K562 (cell line): ENCODE results near the gene TCF21. TPM values are rescaled to one million over a fixed set of nuclear protein-coding genes. Genes with fewer than 3 reads are reported as not detected.

Source experiments
- ARID3A ChIP-seq: IDR thresholded peaks from 2 replicates; pipeline ENCODE4 v1.6.1; 2012; ENCODE audit warnings: low read depth, low read length, improper control_type of control experiment, borderline replicate concordance
- DIDO1 ChIP-seq: fragments of 450-650 bp; IDR thresholded peaks from 2 replicates; pipeline ENCODE4 v1.6.1; 2016; ENCODE audit warnings: low read depth, missing biosample characterization, missing genetic modification characterization
- ETV1 ChIP-seq: fragments of 450-650 bp; conservative IDR thresholded peaks from 2 replicates; pipeline ENCODE4 v1.6.1; 2016; ENCODE audit warnings: missing genetic modification characterization, control low read depth, low read depth, missing compliant biosample characterization
- FOS ChIP-seq: IDR thresholded peaks from 3 replicates; pipeline ENCODE4 v1.6.1; 2011; ENCODE audit not compliant: insufficient read length; ENCODE audit errors: extremely low read depth
- FOXP4 ChIP-seq: sonication (generic); formaldehyde crosslinking; IDR thresholded peaks from 2 replicates; pipeline ENCODE4 v1.8.0; 2022; ENCODE audit warnings: mild to moderate bottlenecking, missing genetic modification reagents, borderline replicate concordance
- ID3 ChIP-seq, 2 experiments: fragments of 250-450 bp in 1 of 2; fragments of 450-650 bp in 1 of 2; sonication (Bioruptor Pico) in 1 of 2; IDR thresholded peaks; 2 replicates each; pipeline versions ENCODE4 v1.6.1 to v1.8.0; 2016 to 2021; ENCODE audit warnings: mild to moderate bottlenecking in 2 of 2, moderate library complexity in 2 of 2, missing compliant biosample characterization in 1 of 2, missing genetic modification characterization in 1 of 2
- MNT ChIP-seq, 2 experiments: fragments of 450-650 bp; conservative IDR thresholded peaks; 2 replicates each; pipeline ENCODE4 v1.6.1; 2017; ENCODE audit warnings: mild to moderate bottlenecking in 2 of 2, moderate library complexity in 2 of 2
- NFRKB ChIP-seq: fragments of 450-650 bp; IDR thresholded peaks from 2 replicates; pipeline ENCODE4 v1.6.1; 2016; ENCODE audit warnings: low read depth
- NR1H2 ChIP-seq: sonication (generic); formaldehyde crosslinking; IDR thresholded peaks from 2 replicates; pipeline ENCODE4 v1.4.0; 2020; ENCODE audit warnings: mild to moderate bottlenecking, missing genetic modification reagents
- PATZ1 ChIP-seq: fragments of 250-450 bp; sonication (Bioruptor Pico); IDR thresholded peaks from 2 replicates; pipeline ENCODE4 v1.5.0; 2020; ENCODE audit warnings: mild to moderate bottlenecking, borderline replicate concordance
- THRB ChIP-seq: fragments of 450-650 bp; formaldehyde crosslinking; conservative IDR thresholded peaks from 2 replicates; pipeline ENCODE4 v1.4.0; 2022; ENCODE audit warnings: mild to moderate bottlenecking, missing genetic modification characterization
- VEZF1 ChIP-seq: fragments of 200-800 bp; sonication (Bioruptor generic); IDR thresholded peaks from 2 replicates; pipeline ENCODE4 v1.6.1; 2017; ENCODE audit warnings: missing genetic modification characterization, missing compliant biosample characterization
- ZNF12 ChIP-seq: sonication (generic); formaldehyde crosslinking; IDR thresholded peaks from 2 replicates; pipeline ENCODE4 v1.4.0; 2020; ENCODE audit warnings: mild to moderate bottlenecking, missing genetic modification reagents
- ZNF384 ChIP-seq: IDR thresholded peaks from 2 replicates; pipeline ENCODE4 v1.6.1; 2012; ENCODE audit warnings: low read depth, low read length, improper control_type of control experiment
- polyA plus RNA-seq, 8 experiments: library from polyadenylated mRNA; depleted of rRNA in 4 of 8; stranded (reverse) in 5 of 8; unstranded in 3 of 8; fragments of >200 nt; fragmentation: Nextera tagmentation in 2 of 8; fragmentation: Illumina TruSeq in 1 of 8; extraction: Ambion mirVana in 2 of 8; extraction: Trizol in 1 of 8; gene quantifications; 2 replicates each; pipeline versions ENCODE4 v1.2.1 to v1.2.3, GENCODE V29; 2011 to 2014; ENCODE audit warnings: inconsistent platforms in 1 of 8, missing spikeins in 1 of 8
- total RNA-seq, 7 experiments: library from RNA; depleted of rRNA in 6 of 7; stranded (reverse); fragments of >200 nt in 6 of 7; fragmentation: Illumina TruSeq in 2 of 7; extraction: Trizol in 2 of 7; gene quantifications; 2 replicates each; pipeline versions ENCODE4 v1.2.1 to v1.2.3, GENCODE V29; 2011 to 2021; ENCODE audit warnings: low replicate concordance in 1 of 7

TCF21 gene
- total and polyA plus RNA-seq, 9 of the 15 experiments (the other 6 are each of a cell fraction or from before 2014, with no cell fraction given) = not detected

- TF ChIP-seq FOXP4 (CRISPR knock-in tag) = no peak
- no peak for TF ChIP-seq THRB (CRISPR knock-in tag)
- TF ChIP-seq ZNF384 = no peak
- TF ChIP-seq ETV1 (tag) = peak; percentile 87
- TF ChIP-seq ID3 (CRISPR knock-in tag; IDR thresholded peaks at IDR 0.05) = no peak
- no peak for TF ChIP-seq ID3 (tag; IDR thresholded peaks at IDR 0.05)
- TF ChIP-seq PATZ1 = no peak
- no peak for TF ChIP-seq NFRKB
- no peak for TF ChIP-seq ARID3A
- TF ChIP-seq FOS = no peak
- no peak for TF ChIP-seq MNT (conservative IDR thresholded peaks at IDR 0.05)
- no peak for TF ChIP-seq DIDO1
- no peak for TF ChIP-seq VEZF1 (CRISPR knock-in tag)
- TF ChIP-seq ZNF12 (CRISPR knock-in tag) = no peak
- TF ChIP-seq NR1H2 (CRISPR knock-in tag) = no peak
Measured at GRCh38 chr6:133939778-133940667, 51.1 kb downstream of the TCF21 start (continued).
